Measurements from ENCODE around the gene PNCK.

Gene PNCK

GRCh38 chrX:153640736-153641575 lies 32.7 kb downstream of the PNCK start:
- no peak for DNase-seq (ENCODE audit: low read depth)

- no peak for DNase-seq (ENCODE audit: low read depth)
Measured at GRCh38 chrX:153640045-153640686, 33.4 kb downstream of the PNCK start.

GRCh38 chrX:153639177-153640044 lies 34.2 kb downstream of the PNCK start:
- no peak for DNase-seq (ENCODE audit: low read depth)

GRCh38 chrX:153638436-153639176 lies 35.0 kb downstream of the PNCK start:
- no peak for DNase-seq (ENCODE audit: low read depth)

- no peak for DNase-seq (ENCODE audit: low read depth)
Measured at GRCh38 chrX:153638041-153638371, 35.6 kb downstream of the PNCK start.

GRCh38 chrX:153637121-153638040 lies 36.2 kb downstream of the PNCK start:
- DNase-seq (ENCODE audit: low read depth): no peak

GRCh38 chrX:153636716-153637115 lies 36.9 kb downstream of the PNCK start:
- no peak for DNase-seq (ENCODE audit: low read depth)

- no peak for DNase-seq (ENCODE audit: low read depth)
Measured at GRCh38 chrX:153635788-153636668, 37.6 kb downstream of the PNCK start.

- DNase-seq (ENCODE audit: low read depth): no peak
Measured at GRCh38 chrX:153635388-153635787, 38.2 kb downstream of the PNCK start.

- no peak for DNase-seq (ENCODE audit: low read depth)
Measured at GRCh38 chrX:153634832-153635231, 38.8 kb downstream of the PNCK start.

- no peak for DNase-seq (ENCODE audit: low read depth)
Measured at GRCh38 chrX:153634236-153634635, 39.4 kb downstream of the PNCK start.

- no peak for DNase-seq (ENCODE audit: low read depth)
Measured at GRCh38 chrX:153633607-153634180, 39.9 kb downstream of the PNCK start.

- no peak for DNase-seq (ENCODE audit: low read depth)
Measured at GRCh38 chrX:153633048-153633447, 40.6 kb downstream of the PNCK start.

GRCh38 chrX:153632595-153632946 lies 41.0 kb downstream of the PNCK start:
- no peak for DNase-seq (ENCODE audit: low read depth)

GRCh38 chrX:153631907-153632594 lies 41.6 kb downstream of the PNCK start:
- DNase-seq (ENCODE audit: low read depth): no peak

GRCh38 chrX:153631346-153631745 lies 42.3 kb downstream of the PNCK start:
- DNase-seq (ENCODE audit: low read depth): no peak

- no peak for DNase-seq (ENCODE audit: low read depth)
Measured at GRCh38 chrX:153628665-153629064, 44.9 kb downstream of the PNCK start.

GRCh38 chrX:153628129-153628528 lies 45.5 kb downstream of the PNCK start:
- no peak for DNase-seq (ENCODE audit: low read depth)

GRCh38 chrX:153627675-153628111 lies 45.9 kb downstream of the PNCK start:
- DNase-seq (ENCODE audit: low read depth): no peak
